Measurements from ENCODE around the gene ITGB7. TPM values are rescaled to one million over a fixed set of nuclear protein-coding genes. Genes with fewer than 3 reads are reported as not detected.

Gene ITGB7
- total and polyA plus RNA-seq, 2 of the 4 experiments (the other 2 are of a cell fraction) = 0.18 to 0.44 TPM

DNA sequence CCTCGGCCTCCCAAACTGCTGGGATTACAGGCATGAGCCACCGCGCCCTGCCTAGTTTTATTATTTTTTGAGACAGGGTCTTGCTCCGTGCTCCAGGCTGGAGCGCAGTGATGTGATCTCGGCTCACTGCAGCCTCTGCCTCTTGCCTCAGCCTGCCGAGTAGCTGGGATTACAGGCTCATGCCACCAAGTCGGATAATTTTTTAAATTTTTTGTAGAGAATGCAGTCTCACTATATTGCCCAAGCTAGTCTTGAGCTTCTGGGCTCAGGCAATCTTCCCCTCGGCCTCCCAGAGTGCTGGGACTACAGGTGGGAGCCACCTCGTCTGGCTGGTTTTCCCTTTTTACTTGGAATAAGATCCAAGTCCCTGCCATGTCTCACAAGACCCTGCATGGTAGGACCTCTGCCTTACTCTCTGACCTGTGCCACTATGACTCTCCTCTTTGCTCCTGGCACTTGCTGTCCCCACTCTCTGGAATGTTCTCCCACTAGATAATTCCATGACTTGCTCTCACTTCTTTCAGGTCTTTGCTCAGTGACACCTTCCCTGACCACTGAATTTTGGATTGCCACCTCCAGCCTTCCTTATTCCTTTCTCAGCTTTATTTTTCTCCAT lies 32.7 kb upstream of the ITGB7 start:
- DNase-seq (no peak), ATAC-seq (ENCODE audit: low read depth) (no peak)
- no peak overlapping the region for H2AK5ac ChIP-seq (ENCODE audit: low read depth, low read length)
- no peak overlapping the region for H4K8ac ChIP-seq (ENCODE audit: low read depth in 2 of 2, low read length in 2 of 2)
- H3K36me3 ChIP-seq (ENCODE audit: control insufficient read depth, insufficient read depth, low read length) = no peaks in the 10 kb centered on the region
- H3K56ac ChIP-seq (ENCODE audit: extremely low read depth, insufficient read depth, low read length) = no peak overlapping the region
- TF ChIP-seq NFE2L2 (IDR thresholded peaks at IDR 0.05; ENCODE audit: low read depth, low read length) = no peak
- TF ChIP-seq CEBPB (IDR thresholded peaks at IDR 0.05; ENCODE audit: low read depth, low read length) = no peak
- no peak for TF ChIP-seq MAFK (IDR thresholded peaks at IDR 0.05; ENCODE audit: low read depth, low read length)
- no peak for TF ChIP-seq POLR2A (IDR thresholded peaks at IDR 0.05; ENCODE audit: low read depth, low read length)
- TF ChIP-seq FOS (IDR thresholded peaks at IDR 0.05; ENCODE audit: low read depth, low read length) = no peak
- no peak for TF ChIP-seq MAZ (IDR thresholded peaks at IDR 0.05; ENCODE audit: borderline replicate concordance, low read depth, low read length)
- no peak for TF ChIP-seq MXI1 (IDR thresholded peaks at IDR 0.05; ENCODE audit: borderline replicate concordance, low read depth, low read length)
- no peak for TF ChIP-seq CHD1 (IDR thresholded peaks at IDR 0.05; ENCODE audit: low read depth, low read length)
- TF ChIP-seq RFX5 (IDR thresholded peaks at IDR 0.05; ENCODE audit: low read depth, low read length) = no peak
- TF ChIP-seq, protein P1, sequence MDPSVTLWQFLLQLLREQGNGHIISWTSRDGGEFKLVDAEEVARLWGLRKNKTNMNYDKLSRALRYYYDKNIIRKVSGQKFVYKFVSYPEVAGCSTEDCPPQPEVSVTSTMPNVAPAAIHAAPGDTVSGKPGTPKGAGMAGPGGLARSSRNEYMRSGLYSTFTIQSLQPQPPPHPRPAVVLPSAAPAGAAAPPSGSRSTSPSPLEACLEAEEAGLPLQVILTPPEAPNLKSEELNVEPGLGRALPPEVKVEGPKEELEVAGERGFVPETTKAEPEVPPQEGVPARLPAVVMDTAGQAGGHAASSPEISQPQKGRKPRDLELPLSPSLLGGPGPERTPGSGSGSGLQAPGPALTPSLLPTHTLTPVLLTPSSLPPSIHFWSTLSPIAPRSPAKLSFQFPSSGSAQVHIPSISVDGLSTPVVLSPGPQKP (IDR thresholded peaks at IDR 0.05; ENCODE audit: borderline replicate concordance, low read depth, low read length) = no peak
- no peak for TF ChIP-seq SMC3 (IDR thresholded peaks at IDR 0.05; ENCODE audit: low read depth, low read length)
- TF ChIP-seq, protein P2, sequence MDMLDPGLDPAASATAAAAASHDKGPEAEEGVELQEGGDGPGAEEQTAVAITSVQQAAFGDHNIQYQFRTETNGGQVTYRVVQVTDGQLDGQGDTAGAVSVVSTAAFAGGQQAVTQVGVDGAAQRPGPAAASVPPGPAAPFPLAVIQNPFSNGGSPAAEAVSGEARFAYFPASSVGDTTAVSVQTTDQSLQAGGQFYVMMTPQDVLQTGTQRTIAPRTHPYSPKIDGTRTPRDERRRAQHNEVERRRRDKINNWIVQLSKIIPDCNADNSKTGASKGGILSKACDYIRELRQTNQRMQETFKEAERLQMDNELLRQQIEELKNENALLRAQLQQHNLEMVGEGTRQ (IDR thresholded peaks at IDR 0.05; ENCODE audit: low read depth, low read length) = no peak
- no peak for TF ChIP-seq RCOR1 (IDR thresholded peaks at IDR 0.05; ENCODE audit: insufficient replicate concordance, low read length)
- no peak for TF ChIP-seq BHLHE40 (IDR thresholded peaks at IDR 0.05; ENCODE audit: low read depth, low read length)
- no peak for TF ChIP-seq RAD21 (IDR thresholded peaks at IDR 0.05; ENCODE audit: low read length)
- TF ChIP-seq, protein P3, sequence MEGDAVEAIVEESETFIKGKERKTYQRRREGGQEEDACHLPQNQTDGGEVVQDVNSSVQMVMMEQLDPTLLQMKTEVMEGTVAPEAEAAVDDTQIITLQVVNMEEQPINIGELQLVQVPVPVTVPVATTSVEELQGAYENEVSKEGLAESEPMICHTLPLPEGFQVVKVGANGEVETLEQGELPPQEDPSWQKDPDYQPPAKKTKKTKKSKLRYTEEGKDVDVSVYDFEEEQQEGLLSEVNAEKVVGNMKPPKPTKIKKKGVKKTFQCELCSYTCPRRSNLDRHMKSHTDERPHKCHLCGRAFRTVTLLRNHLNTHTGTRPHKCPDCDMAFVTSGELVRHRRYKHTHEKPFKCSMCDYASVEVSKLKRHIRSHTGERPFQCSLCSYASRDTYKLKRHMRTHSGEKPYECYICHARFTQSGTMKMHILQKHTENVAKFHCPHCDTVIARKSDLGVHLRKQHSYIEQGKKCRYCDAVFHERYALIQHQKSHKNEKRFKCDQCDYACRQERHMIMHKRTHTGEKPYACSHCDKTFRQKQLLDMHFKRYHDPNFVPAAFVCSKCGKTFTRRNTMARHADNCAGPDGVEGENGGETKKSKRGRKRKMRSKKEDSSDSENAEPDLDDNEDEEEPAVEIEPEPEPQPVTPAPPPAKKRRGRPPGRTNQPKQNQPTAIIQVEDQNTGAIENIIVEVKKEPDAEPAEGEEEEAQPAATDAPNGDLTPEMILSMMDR (conservative IDR thresholded peaks at IDR 0.05; ENCODE audit: low read depth, low read length) = no peak
- CTCF ChIA-PET = interaction anchor here (0.9 kb wide), 1 partner anchor 49 kb away, joined by 4 read pairs; no protein-coding TSS in a partner anchor
- no peak overlapping the region for H3K4me2 ChIP-seq (ENCODE audit: low read depth, low read length)
- H3K9me1 ChIP-seq (ENCODE audit: insufficient read depth, low read length) = no peaks in the 10 kb centered on the region
- BruUV-seq (replicated peaks) = no TSS peak
- no peak overlapping the region for H4K5ac ChIP-seq (ENCODE audit: low read depth, low read length)
- no peak overlapping the region for H2BK120ac ChIP-seq (ENCODE audit: low read depth, low read length)
- no peak overlapping the region for H2BK20ac ChIP-seq (ENCODE audit: low read depth, low read length)
- no peaks in the 10 kb centered on the region for H3K9me3 ChIP-seq (ENCODE audit: control insufficient read depth, insufficient read depth, low read length)
- no peaks in the 10 kb centered on the region for H3K4me1 ChIP-seq (ENCODE audit: control insufficient read depth, insufficient read depth, low read length)
- WGBS, 2 experiments (ENCODE audit: extremely low coverage in 2 of 2, insufficient read length in 1 of 2) = 90% methylated on average over 5 of the region's 10 CpGs; no CpG with 5 or more reads in 1 of the 2 experiments
- H3K27ac ChIP-seq (ENCODE audit: insufficient read depth, low read length) = no peak overlapping the region
- intact Hi-C loops (cut with micrococcal nuclease) (no loop called here), dilution Hi-C loops (cut with HindIII; ENCODE audit: low sequenced_read_pairs, unreplicated experiment) (no loop called here), in situ Hi-C loops (cut with MboI; ENCODE audit: low sequenced_read_pairs) (no loop called here)
- H4K20me1 ChIP-seq (ENCODE audit: insufficient read depth, low read length) = no peaks in the 10 kb centered on the region; the same call in 1 of the 2 replicates
- no peak overlapping the region for H2AK9ac ChIP-seq (replicated peaks; ENCODE audit: low read depth, low read length, poor library complexity)
- H4K91ac ChIP-seq (ENCODE audit: insufficient read depth, low read depth, low read length) = no peak overlapping the region
- no peak overlapping the region for H3K4ac ChIP-seq (ENCODE audit: low read depth, low read length)
- no peak overlapping the region for H2AFZ ChIP-seq (replicated peaks; ENCODE audit: low read length, poor library complexity)
- H3K27me3 ChIP-seq (ENCODE audit: control insufficient read depth, insufficient read depth, low read length) = peaks cover 52% of the 10 kb centered on the region
- no peak overlapping the region for H3K14ac ChIP-seq (replicated peaks; ENCODE audit: low read depth, low read length)
- H3K23ac ChIP-seq (ENCODE audit: low read depth, low read length) = no peak overlapping the region
- H3K79me1 ChIP-seq (ENCODE audit: low read depth in 1 of 2, low read length in 2 of 2) = no peaks in the 10 kb centered on the region
- H2BK5ac ChIP-seq (ENCODE audit: low read depth, low read length, poor library complexity, severe bottlenecking) = no peak overlapping the region
- no peak overlapping the region for H3K4me3 ChIP-seq (ENCODE audit: insufficient read depth, low read depth, low read length)
- POLR2A ChIA-PET (ENCODE audit: unreplicated experiment) = no interaction called here
- H2BK15ac ChIP-seq (ENCODE audit: low read depth, low read length) = no peak overlapping the region
- H3K18ac ChIP-seq (ENCODE audit: low read depth, low read length) = no peak overlapping the region
- no peak overlapping the region for H3K9ac ChIP-seq (ENCODE audit: low read depth, low read length)
